HG02870 (cell line): ENCODE data around the gene HSD11B1L.
"Not testable (repeated sequence)": the region's sequence is repeated elsewhere in the genome, so short reads cannot be mapped to it uniquely, and the experiment has no call there.

Experiments
- ATAC-seq: cut with Tn5 transposase; IDR thresholded peaks from one replicate; pipeline ENCODE4 v1.9.1; 2021; ENCODE audit warnings: mild to moderate bottlenecking, moderate library complexity; ENCODE audit not compliant: unreplicated experiment

Gene HSD11B1L

GRCh38 chr19:5697890-5698634 lies 17.2 kb downstream of the HSD11B1L start:
- no peak for ATAC-seq

DNA sequence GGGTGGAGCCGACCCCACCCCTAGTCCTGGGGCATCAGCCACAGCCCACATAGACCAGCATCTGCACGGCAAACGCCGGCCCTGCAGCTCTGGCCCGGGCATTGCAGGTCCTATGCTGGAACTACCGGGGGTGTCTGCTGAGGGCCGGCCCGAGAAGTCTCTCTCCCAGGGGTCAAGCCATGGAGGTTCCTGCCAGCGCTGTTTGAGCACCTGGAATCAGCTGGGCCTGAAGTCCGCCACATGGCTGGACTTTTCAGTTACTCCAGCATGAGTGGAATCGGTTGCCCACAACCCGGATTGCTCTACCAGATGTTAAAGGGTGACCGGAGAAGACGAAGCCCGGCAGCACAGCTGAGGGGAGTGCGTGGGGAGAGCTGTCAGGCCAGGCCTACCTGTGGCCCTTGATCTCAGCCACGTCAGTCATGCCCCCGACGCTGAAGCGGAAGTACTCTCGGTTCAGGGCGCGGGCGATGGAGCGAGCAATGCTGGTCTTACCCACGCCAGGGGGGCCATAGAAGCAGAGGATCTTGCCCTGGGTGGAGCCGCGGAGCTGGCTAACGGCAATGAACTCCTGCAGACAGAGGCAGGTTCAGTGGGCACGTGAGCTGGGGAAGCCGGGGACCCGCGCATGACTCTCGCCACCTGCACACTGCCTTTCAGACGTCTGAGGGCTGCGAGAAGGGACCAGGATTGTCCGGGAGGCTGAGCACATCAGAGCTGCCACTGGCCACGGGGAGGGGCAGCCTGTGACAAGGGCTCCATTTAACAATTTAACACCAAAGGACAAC lies 18.0 kb downstream of the HSD11B1L start:
- no peak for ATAC-seq

- no peak for ATAC-seq
Observed at GRCh38 chr19:5700455-5701092, 19.7 kb downstream of the HSD11B1L start.

GRCh38 chr19:5702053-5702410 lies 21.2 kb downstream of the HSD11B1L start:
- ATAC-seq: not testable (repeated sequence)

DNA sequence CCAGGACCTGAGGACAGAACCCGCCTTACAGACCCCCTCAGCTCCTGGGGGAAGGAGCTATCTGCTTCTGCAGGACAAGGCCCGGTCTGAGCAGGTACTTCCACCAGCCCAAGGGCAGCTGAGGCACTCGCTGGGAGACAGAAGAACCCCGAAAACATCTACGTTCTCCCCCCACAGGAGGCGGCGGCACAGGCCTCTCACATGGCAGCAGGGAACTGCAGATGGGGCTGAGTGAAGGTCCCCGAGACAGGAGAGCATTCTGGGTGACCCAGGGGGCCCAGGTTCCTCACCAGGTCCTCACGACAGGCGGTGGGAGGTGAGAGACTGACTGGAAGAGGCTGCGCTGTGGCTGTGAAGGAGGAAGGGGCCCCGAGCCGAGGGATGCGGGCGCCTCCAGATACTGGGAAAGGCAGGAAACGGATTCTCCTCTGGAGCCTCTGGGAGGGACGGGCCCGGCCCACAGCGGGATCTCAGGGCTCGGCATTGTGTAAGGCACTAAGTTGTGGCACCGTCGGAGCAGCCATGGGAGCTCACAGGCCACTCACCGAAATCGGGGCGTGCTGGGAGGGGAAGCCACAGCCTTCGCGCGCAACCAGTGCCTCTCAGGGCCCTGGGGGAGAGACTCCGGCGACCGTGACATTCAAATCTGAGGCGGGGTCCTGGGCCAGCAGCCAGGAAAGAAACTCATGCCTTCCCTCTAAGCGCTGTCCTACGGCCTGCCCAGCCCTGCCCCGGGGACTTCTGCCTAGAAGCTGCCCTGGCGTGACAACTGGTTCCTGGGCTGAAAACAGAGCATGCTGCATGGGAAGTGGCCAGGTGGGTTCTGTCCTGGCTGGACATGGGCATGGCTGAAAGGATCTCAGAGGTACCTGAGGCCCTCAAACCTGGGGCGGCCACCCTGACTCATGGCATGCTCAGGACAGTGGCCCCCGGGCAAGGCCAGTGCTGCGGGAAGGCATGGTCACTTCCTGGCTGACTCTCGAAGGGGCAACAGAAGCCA lies 23.3 kb downstream of the HSD11B1L start:
- ATAC-seq: no peak

GRCh38 chr19:5705552-5705951 lies 24.7 kb downstream of the HSD11B1L start:
- ATAC-seq: no peak

- ATAC-seq: no peak
Observed at GRCh38 chr19:5706876-5707573, 26.2 kb downstream of the HSD11B1L start.

DNA sequence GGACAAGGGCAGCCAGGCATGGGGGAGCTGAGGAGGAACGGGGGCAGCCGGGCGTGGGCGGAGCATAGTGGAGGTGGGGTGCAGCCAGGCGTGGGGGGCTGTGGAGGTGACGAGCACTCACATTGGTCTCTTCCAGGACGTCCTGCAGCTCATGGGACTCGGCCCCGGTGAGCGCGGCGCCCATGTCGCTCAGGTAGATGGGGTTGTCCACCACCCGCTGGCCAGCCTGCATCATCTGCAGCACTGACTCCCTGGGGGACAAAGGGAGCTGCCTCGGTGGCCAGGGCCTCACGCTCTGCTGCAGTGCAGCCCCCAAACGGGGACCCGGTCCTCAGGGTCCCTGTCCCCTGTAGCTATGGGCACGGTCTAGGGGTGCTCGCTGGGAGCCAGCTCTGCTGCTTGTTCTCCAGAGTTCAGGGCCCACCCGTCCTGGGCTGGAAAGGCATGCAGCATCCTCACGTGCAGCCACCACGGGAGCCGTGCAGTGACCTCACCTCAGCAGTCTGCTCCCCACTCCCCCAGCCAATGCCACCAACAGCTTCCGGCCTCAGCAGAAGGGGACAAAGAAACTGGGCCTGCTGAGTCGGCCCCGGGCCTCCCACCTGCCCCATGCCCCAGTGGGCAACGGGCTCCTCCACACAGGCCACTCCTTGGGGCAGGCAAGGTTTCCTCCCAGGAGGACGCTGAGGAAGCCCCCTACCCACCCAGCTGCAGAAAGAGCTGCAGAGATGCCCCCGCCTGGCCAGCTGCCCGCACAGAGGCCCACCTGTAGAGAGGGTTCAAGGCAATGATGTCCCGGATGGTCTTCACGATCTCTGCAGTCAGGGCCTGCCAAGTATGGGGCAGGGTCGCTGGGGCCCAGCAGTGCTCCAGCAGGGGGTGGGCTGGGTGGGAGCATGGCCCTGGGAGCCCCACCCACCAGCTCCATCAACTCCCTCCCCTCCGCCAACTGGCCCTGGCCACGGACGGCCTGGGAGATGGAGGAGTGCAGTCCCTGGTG lies 27.0 kb downstream of the HSD11B1L start:
- no peak for ATAC-seq

DNA sequence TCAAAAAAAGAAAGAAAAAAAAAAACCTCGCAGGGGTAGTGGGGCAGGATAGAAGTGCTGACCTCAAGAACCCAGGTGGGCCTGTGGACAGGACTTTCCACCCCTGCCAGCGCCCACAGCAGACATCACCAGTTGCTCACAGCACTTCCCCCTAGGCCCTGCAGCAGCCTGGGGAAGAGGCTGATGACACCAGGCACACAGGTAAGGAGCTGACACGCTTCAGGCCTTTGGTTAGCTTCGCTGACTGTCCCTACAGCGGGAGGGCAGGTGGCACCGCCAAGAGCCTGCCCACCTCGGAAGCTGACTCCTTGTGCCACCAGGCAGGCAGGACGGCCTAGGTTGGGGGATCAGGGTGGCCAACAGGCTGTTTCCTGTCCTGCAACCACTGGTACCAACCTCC lies 30.2 kb downstream of the HSD11B1L start:
- no peak for ATAC-seq

DNA sequence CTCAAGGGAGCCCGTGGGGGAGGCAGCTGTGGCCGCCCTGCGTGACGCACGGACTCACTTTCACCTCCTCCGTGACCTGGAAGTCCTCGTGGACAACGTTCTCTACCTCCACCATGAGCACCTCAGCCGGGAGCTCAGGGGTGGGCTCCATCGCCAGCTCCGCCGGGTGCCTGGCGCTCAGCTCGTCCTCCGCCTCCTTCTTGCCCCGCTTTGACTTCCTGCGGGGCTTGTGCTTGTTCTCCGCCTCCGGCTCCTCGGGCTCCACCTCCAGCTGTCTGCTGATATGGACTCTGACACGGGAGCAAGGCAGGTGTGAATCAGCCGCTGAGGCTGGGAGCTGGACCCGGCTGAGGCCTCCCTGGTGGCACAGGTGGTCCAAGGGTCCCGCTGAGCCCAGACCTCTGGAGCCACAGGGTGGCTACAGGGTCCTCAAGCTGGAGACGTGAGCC lies 30.9 kb downstream of the HSD11B1L start:
- no peak for ATAC-seq

GRCh38 chr19:5713228-5713627 lies 32.4 kb downstream of the HSD11B1L start:
- no peak for ATAC-seq

GRCh38 chr19:5714816-5715215 lies 34.0 kb downstream of the HSD11B1L start:
- no peak for ATAC-seq

DNA sequence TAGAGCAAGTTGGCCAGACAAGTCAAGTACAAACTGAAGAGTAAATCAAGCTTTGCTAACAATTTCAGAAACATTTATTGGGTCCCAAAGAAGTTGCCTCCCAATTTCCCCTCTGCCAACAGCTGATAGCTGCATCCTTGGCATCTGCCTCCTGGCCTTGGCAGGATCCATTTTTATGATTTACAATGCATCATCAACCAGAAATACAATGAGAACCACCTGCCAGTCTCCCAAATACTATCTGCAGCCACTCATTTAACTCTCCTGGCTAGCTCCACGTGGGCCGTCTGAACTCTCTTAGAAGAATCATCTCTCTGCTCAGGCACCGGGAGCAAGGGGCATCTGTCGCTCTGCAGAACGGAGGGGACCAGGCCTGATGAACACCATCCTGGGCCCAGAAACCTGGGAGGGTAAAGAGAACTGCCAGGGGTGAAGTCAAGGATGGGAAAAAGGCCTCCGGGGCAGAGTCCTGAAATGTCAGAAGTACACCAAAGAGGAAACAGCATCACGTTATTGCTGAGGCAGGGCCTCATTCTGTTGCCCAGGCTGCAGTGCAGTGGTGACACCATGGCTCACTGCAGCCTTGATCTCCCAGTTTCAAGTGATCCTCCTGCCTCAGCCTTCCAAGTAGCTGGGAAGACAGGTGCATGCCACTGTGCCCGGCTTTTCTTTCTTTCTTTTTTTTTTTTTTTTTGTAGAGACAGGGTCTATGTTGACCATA lies 36.5 kb downstream of the HSD11B1L start:
- ATAC-seq: no peak

DNA sequence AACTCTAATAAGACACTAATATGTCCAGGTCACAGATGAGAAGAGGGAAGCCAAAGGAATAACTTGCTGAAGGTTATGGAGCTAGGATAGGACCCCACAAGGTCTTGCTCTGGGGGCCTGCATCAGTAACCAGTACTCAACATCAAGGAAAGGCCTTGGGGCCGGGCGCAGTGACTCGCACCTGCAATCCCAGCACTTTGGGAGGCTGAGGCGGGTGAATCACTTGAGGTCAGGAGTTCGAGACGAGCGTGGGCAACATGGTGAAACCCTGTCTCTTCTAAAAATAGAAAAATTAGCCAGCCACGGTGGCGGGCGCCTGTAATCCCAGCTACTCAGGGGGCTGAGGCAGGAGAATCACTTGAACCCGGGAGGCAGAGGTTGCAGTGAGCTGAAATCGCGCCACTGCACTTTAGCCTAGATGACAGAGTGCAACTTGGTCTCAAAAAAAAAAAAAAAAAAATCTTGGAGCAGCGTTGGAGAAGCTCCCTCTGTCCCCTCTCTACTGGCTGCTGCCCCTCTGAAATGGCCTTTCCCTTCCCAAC lies 37.3 kb downstream of the HSD11B1L start:
- ATAC-seq: no peak

- no peak for ATAC-seq
Observed at GRCh38 chr19:5718579-5719273, 37.9 kb downstream of the HSD11B1L start.

- ATAC-seq: no peak
Observed at GRCh38 chr19:5719274-5719960, 38.6 kb downstream of the HSD11B1L start.
